CD4-positive, CD25-positive, alpha-beta regulatory T cell (primary cell): Measurements from ENCODE around the gene TBR1. TPM values are rescaled to one million over a fixed set of nuclear protein-coding genes. Genes with fewer than 3 reads are reported as not detected.
A peak's percentile ranks its signal among the peaks of the same experiment; 100 is the strongest.

Experiments used
- ATAC-seq, 2 donors: fragments of 150-1000 bp; cut with Tn5 transposase; one replicate each; pipeline ENCODE4 v1.10.0; 2021; ENCODE audit warnings: low read depth in 2 of 2, moderate number of reproducible peaks in 2 of 2, moderate library complexity in 1 of 2
- DNase-seq, 3 donors: peaks; one replicate each; pipeline versions ENCODE4 v3.0.0 to v3.0.0-alpha.2; 2012 to 2022; ENCODE audit warnings: mixed read lengths in 1 of 3
- H3K27ac ChIP-seq: one replicate; pipeline ENCODE4 v1.7.0; 2013; ENCODE audit warnings: mild to moderate bottlenecking, low read length; ENCODE audit not compliant: insufficient read depth, poor library complexity, severe bottlenecking
- H3K27me3 ChIP-seq: one replicate; pipeline ENCODE4 v1.7.0; 2013; ENCODE audit warnings: low read length; ENCODE audit not compliant: control insufficient read depth, insufficient read depth
- H3K36me3 ChIP-seq: one replicate; pipeline ENCODE4 v1.7.0; 2013; ENCODE audit warnings: mild to moderate bottlenecking, low read length, moderate library complexity; ENCODE audit not compliant: control insufficient read depth, insufficient read depth
- H3K4me1 ChIP-seq: 2 replicates; pipeline ENCODE4 v1.7.0; 2013; ENCODE audit warnings: mild to moderate bottlenecking, low read length; ENCODE audit not compliant: insufficient read depth, control insufficient read depth, poor library complexity, severe bottlenecking
- H3K4me3 ChIP-seq: one replicate; pipeline ENCODE4 v1.7.0; 2013; ENCODE audit warnings: low read depth, mild to moderate bottlenecking, low read length, moderate library complexity
- H3K9me3 ChIP-seq, 2 experiments: 1 replicate in 1 of 2; 2 replicates in 1 of 2; pipeline ENCODE4 v1.7.0; 2013; ENCODE audit warnings: low read length in 2 of 2, mild to moderate bottlenecking in 1 of 2, moderate library complexity in 1 of 2; ENCODE audit not compliant: control insufficient read depth in 2 of 2
- H3K27ac Mint-ChIP-seq, 3 donors: one replicate each; pipeline ENCODE4 v1.8.0; 2020 to 2022; ENCODE audit warnings: mild to moderate bottlenecking in 3 of 3, mixed read lengths in 3 of 3, moderate library complexity in 2 of 3
- H3K27me3 Mint-ChIP-seq: one replicate; pipeline ENCODE4 v1.8.0; 2022; ENCODE audit warnings: mild to moderate bottlenecking, mixed read lengths
- H3K36me3 Mint-ChIP-seq: one replicate; pipeline ENCODE4 v1.8.0; 2020; ENCODE audit warnings: mixed read lengths
- H3K4me1 Mint-ChIP-seq, 4 donors: one replicate each; pipeline ENCODE4 v1.8.0; 2020 to 2022; ENCODE audit warnings: mixed read lengths in 4 of 4, mild to moderate bottlenecking in 1 of 4
- H3K4me3 Mint-ChIP-seq, 4 donors: one replicate each; pipeline ENCODE4 v1.8.0; 2020 to 2022; ENCODE audit warnings: mild to moderate bottlenecking in 4 of 4, mixed read lengths in 4 of 4, moderate library complexity in 3 of 4
- H3K9me3 Mint-ChIP-seq, 7 donors: one replicate each; pipeline ENCODE4 v1.8.0; 2020 to 2022; ENCODE audit warnings: mixed read lengths in 7 of 7, mild to moderate bottlenecking in 3 of 7, moderate library complexity in 2 of 7
- polyA plus RNA-seq, 4 donors: library from polyadenylated mRNA; unstranded; fragments of 300-500 nt; fragmentation: Illumina TruSeq; gene quantifications; one replicate each; pipeline ENCODE4 v1.2.3, GENCODE V29; 2021
- total RNA-seq: library from RNA; stranded (reverse); gene quantifications from one replicate; pipeline ENCODE4 v1.2.3, GENCODE V29; 2022

TBR1 gene
- total and polyA plus RNA-seq, 5 donors from 2014 or later = 0.32 TPM; not detected in 4

DNA sequence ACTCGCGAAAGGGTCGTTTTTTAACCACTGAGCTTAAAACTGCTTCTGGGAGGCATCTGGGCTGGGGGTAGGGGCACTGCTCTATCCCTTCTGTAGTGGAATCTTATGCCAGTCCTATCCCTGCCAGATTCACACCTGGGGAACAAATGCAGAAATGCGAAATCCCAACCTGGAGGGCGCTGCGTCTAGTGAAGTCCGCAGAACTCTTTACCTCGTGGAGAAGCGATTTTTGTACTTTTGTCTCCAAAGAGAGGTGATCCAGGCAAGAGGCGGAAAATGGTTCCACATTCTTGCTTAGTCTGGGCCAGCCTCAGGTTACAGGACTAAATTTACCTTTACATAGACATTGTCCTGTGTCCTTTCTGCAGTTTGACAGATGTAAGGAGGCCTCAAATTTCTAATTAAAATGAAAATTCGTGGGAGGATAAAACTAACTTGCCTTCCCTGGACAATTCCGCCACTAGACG, 10.4 kb downstream of the TBR1 start:
- H3K27ac ChIP-seq = no peak overlapping the region
- ATAC-seq = no peak
- peak overlapping the region in 3 of 4 donors; percentile 60 to 68 (median 63) for H3K4me3 Mint-ChIP-seq
- peaks cover 74% of the 10 kb centered on the region for H3K27me3 ChIP-seq
- no peak overlapping the region for H3K4me3 ChIP-seq
- peaks cover 0 to 5% (median 0%) of the 10 kb centered on the region in 7 donors for H3K9me3 Mint-ChIP-seq
- H3K27ac Mint-ChIP-seq = no peak overlapping the region
- peaks cover 91% of the 10 kb centered on the region for H3K27me3 Mint-ChIP-seq
- H3K9me3 ChIP-seq = peaks cover 3 to 9% of the 10 kb centered on the region in 2 experiments
- H3K4me1 Mint-ChIP-seq = peaks cover 15 to 40% (median 25%) of the 10 kb centered on the region in 4 donors
- peaks cover 28% of the 10 kb centered on the region for H3K4me1 ChIP-seq
- H3K36me3 ChIP-seq = no peaks in the 10 kb centered on the region
- no peaks in the 10 kb centered on the region for H3K36me3 Mint-ChIP-seq
- DNase-seq = no peak

DNA sequence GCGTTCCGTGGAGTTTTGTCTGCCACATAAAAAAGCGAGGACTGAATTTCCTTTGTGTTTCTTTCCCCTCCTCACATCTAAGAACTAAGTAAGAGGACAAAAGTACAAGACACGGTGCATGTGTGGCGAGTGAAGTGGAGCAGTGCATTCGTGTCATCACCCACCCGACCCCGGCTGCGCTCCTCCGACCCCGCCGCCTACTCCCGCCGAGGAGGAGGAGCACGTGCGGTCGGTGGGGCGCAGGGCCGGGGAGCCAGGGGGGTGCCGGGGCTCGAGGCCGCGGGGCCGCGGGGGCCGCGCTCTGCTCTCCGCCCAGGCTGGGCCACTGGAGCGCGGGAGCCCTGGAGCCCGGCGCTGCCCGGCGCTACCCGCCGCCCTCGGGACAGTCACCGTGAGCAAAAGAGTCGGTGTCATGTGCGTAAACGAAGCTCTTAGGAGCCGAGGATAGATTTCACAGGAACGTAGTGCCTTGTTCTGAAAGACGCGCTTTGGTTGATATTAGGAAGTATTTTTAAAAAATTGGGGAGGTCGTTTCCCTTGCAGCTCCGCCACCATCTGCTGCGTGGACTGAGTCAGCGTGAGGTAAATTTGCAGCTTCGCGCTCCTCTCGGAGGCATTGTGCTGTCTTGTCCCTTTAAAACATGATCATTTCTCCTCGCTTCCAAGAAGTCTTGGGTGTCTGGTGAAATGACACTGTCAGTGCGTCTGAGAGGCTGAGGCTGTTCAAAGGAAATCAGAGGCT, 11.0 kb downstream of the TBR1 start:
- H3K36me3 ChIP-seq = no peaks in the 10 kb centered on the region
- H3K4me1 ChIP-seq = peaks cover 28% of the 10 kb centered on the region
- peaks cover 3 to 9% of the 10 kb centered on the region in 2 experiments for H3K9me3 ChIP-seq
- H3K27ac ChIP-seq = no peak overlapping the region
- Mint-ChIP-seq H3K27me3 (peaks cover 91% of the 10 kb centered on the region), H3K36me3 (no peaks in the 10 kb centered on the region), H3K27ac (peak overlapping the region in 1 of 3 donors; percentile 30), H3K4me1 (peaks cover 15 to 40% (median 25%) of the 10 kb centered on the region in 4 donors), H3K9me3 (peaks cover 0 to 5% (median 2%) of the 10 kb centered on the region in 7 donors), H3K4me3 (peak overlapping the region; percentile 46 to 86 (median 78))
- DNase-seq = no peak
- H3K27me3 ChIP-seq = peaks cover 73% of the 10 kb centered on the region
- peak in 1 of 2 donors; percentile 36 for ATAC-seq
- H3K4me3 ChIP-seq = peak overlapping the region; percentile 28

DNA sequence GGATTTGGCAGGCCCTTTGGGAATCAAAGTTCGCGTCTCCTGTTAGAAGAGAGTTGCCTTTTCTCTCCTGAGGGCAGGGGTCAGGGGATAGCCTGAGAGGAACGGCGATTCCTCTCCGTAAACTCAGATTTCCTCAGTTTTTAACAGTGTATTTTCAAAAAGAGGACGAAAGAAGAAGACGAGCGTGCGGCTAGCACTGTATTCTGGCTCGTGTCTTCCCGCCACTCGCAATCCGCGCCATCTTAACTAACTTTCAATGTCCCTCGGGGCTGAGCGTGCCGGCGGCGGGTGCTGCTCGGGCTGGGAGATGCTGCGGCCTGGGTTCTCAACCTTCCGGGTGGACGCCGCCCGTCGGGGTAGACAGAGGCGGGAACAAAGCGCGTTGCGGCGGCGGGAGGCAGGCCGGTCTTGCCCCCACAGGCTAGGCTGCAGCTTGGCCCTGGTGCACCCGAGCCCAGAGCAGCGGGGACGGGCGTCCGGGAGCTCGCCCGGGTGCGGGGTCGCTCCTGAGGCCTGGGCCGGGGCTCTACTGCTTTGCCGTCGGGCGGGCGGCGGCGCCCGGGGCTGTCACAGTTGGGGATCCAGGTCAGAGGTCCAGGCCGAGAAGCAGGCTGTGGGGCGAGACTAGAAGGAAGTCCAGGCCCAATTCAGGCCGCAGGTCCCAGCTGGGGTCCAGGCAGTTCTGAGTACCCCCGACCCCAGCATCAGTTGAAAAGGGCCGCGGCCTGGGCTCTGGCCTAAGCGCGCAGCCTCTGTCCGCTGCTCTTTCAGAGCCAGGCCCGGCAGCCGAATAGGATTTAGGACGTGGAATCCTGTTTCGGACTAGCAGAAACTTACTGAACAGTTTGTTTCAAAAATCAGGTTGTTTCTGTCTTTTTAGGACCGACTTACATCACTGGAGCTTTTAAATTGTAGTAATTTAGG, 11.8 kb downstream of the TBR1 start:
- DNase-seq (no peak), ATAC-seq (no peak)
- Mint-ChIP-seq H3K36me3 (no peaks in the 10 kb centered on the region), H3K4me3 (peak overlapping the region; percentile 46 to 86 (median 78)), H3K27me3 (peaks cover 90% of the 10 kb centered on the region), H3K27ac (no peak overlapping the region), H3K4me1 (peaks cover 15 to 33% (median 22%) of the 10 kb centered on the region in 4 donors), H3K9me3 (peaks cover 0 to 5% (median 3%) of the 10 kb centered on the region in 7 donors)
- peaks cover 70% of the 10 kb centered on the region for H3K27me3 ChIP-seq
- H3K27ac ChIP-seq = no peak overlapping the region
- no peaks in the 10 kb centered on the region for H3K36me3 ChIP-seq
- H3K4me3 ChIP-seq = peak overlapping the region; percentile 28
- peaks cover 28% of the 10 kb centered on the region for H3K4me1 ChIP-seq
- H3K9me3 ChIP-seq = peaks cover 3 to 9% of the 10 kb centered on the region in 2 experiments

DNA sequence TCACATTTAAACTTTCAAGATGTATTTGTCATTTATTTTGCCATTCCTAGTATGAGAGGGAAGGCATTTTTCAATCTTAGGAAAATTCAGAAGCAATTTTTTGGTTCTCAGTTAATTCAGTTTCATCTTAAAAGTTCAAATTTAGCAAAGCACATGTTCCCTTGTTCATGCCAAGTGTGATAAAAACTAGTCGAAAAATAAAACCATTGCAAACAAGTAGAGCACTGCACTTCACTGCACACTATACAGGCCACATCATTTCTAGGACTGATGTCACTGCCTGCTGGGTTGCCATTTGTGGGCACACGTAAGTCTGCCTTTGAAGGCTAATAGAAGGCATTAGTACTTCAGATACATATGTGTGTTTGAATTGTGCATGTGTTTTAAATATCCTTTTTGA, 14.3 kb downstream of the TBR1 start:
- Mint-ChIP-seq H3K4me3 (no peak overlapping the region), H3K27me3 (peaks cover 94% of the 10 kb centered on the region), H3K36me3 (no peaks in the 10 kb centered on the region), H3K9me3 (peaks cover 0 to 6% (median 2%) of the 10 kb centered on the region in 7 donors), H3K27ac (no peak overlapping the region), H3K4me1 (peaks cover 3 to 14% (median 10%) of the 10 kb centered on the region in 4 donors)
- Histone ChIP-seq H3K36me3 (no peaks in the 10 kb centered on the region), H3K27me3 (peaks cover 71% of the 10 kb centered on the region), H3K9me3 (peaks cover under 1 to 3% of the 10 kb centered on the region in 2 experiments), H3K4me3 (no peak overlapping the region), H3K27ac (no peak overlapping the region), H3K4me1 (peaks cover 13% of the 10 kb centered on the region)
- DNase-seq = no peak
- ATAC-seq = no peak

DNA sequence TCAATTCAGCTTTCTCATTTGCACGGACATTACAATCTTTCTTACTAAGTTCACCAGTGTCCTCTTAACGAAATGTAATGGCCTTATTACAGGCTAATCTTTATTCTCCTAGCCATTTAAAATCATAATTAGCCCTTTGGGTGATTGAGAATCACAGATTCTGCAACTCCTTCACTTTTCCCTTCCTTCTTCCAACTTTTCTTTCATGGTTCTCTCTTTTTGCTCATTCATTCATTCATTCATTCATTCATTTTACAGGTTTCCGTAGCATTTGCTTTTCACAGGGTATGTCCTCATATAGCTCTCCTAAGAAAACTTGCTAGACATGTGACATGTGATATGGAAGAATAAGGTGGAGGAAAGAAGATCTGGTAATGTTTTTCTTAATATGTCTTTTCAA, 16.0 kb downstream of the TBR1 start:
- no peak for ATAC-seq
- H3K27ac ChIP-seq = no peak overlapping the region
- no peak overlapping the region for H3K27ac Mint-ChIP-seq
- H3K4me3 ChIP-seq = no peak overlapping the region
- no peak overlapping the region for H3K4me3 Mint-ChIP-seq
- H3K27me3 ChIP-seq = peaks cover 69% of the 10 kb centered on the region
- peaks cover 0 to 8% (median 3%) of the 10 kb centered on the region in 7 donors for H3K9me3 Mint-ChIP-seq
- no peaks in the 10 kb centered on the region for H3K36me3 ChIP-seq
- H3K27me3 Mint-ChIP-seq = peaks cover 87% of the 10 kb centered on the region
- H3K4me1 Mint-ChIP-seq = peaks cover 0 to 6% (median 4%) of the 10 kb centered on the region in 4 donors
- H3K4me1 ChIP-seq = peaks cover 9% of the 10 kb centered on the region
- no peak for DNase-seq
- no peaks in the 10 kb centered on the region for H3K9me3 ChIP-seq
- no peaks in the 10 kb centered on the region for H3K36me3 Mint-ChIP-seq

DNA sequence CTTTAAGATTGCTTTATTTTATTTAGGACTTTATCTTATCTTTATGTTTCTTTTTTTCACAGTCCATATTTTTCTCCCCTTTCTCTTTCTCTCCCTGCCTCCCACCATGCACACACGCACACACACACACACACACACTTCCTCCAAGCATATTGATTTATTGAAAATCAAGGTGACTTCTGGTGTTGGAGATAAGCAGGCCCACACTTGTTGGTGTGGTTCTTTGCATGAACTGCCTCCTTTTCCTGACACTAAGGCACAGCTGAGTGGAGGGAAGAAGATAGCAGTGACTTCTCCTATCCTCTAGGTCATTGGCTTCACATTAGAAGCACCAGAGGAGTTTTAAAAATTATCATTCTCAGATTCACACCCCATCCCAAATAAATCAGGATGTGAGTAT, 18.0 kb downstream of the TBR1 start:
- Histone ChIP-seq H3K36me3 (no peaks in the 10 kb centered on the region), H3K4me1 (no peaks in the 10 kb centered on the region), H3K9me3 (no peaks in the 10 kb centered on the region), H3K27me3 (peaks cover 65% of the 10 kb centered on the region), H3K4me3 (no peak overlapping the region), H3K27ac (no peak overlapping the region)
- no peak for ATAC-seq
- Mint-ChIP-seq H3K4me3 (peak overlapping the region in 1 of 4 donors; percentile 40), H3K27ac (no peak overlapping the region), H3K27me3 (peaks cover 82% of the 10 kb centered on the region), H3K9me3 (peaks cover 0 to 4% (median 2%) of the 10 kb centered on the region in 7 donors), H3K4me1 (no peaks in the 10 kb centered on the region), H3K36me3 (no peaks in the 10 kb centered on the region)
- no peak for DNase-seq

DNA sequence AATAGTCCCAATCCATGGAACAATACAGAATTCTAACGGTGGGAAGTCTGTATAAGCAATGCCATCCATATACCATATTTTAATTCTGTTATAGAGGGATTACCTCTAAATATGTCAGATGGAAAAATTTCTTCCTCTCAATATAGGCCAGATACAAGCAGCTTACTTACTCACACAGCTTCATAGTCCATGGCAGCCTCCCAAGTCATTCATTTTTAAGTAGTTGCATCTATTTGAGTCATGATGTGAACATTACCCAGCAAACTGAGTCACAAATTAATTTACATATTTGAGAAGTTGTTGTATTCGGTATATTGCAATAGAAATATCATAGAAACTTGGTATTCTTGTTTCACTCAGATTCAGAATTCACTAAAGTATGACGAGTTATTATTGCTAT, 20.3 kb downstream of the TBR1 start:
- Histone ChIP-seq H3K36me3 (no peaks in the 10 kb centered on the region), H3K27ac (no peak overlapping the region), H3K9me3 (no peaks in the 10 kb centered on the region), H3K27me3 (peaks cover 54% of the 10 kb centered on the region), H3K4me3 (no peak overlapping the region), H3K4me1 (no peaks in the 10 kb centered on the region)
- Mint-ChIP-seq H3K4me3 (no peak overlapping the region), H3K9me3 (peaks cover 0 to 4% (median 2%) of the 10 kb centered on the region in 7 donors), H3K4me1 (no peaks in the 10 kb centered on the region), H3K27ac (no peak overlapping the region), H3K36me3 (no peaks in the 10 kb centered on the region), H3K27me3 (peaks cover 70% of the 10 kb centered on the region)
- DNase-seq (no peak), ATAC-seq (no peak)
